NCI-H526 treated with DMSO at 0.1 percent for 48 hours (cell line): ENCODE data around the gene LY86.
"Not testable (repeated sequence)": the region's sequence is repeated elsewhere in the genome, so short reads cannot be mapped to it uniquely, and the experiment has no call there.

Source experiments
- DNase-seq: peaks from one replicate; lab custom pipeline; 2025; lab: John Stamatoyannopoulos, UW

The LY86 gene

DNA sequence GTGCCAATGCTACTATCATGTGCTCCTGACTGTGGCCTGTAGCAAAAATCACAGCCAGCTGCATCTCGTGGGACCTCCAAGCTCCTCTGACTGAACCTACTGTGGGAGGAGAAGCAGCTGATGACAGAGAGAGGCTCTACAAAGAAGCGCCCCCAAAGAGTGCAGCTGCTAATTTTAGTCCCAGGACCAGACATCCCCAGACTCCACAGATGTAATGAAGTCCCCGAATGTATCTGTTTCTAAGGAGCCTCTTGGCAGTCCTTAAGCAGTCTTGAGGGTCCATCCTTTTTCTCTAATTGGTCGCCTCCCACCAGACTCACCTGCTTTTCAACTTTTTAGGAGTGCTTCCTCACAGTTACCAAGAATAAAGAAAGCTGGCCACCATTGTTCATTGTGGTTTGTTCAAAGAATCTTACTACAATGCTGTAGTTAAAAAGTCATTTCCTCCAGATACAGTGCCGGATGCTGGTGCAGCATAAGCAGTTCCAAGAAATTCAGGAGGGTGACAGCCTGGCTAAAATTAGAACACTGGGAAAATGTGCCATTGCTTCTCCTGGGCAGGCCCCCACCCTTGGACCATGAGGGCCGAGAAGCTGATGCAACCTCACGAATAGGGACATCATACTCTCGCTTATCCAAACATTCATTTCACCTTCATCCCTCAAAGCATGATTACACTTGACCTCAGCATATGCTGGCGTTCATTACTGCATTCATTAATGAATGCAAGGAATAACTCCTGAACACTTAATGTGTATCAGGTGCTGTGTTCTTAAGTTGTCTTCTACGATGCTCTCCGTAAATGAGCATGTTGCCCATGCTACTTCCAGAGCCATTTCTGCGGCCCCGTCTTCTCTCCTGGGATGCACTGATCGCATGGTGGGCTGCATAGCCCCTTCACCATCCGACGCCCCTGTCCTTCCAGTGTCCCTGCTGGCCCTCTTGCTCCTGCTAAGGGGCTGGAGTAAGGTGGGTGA lies 66.4 kb downstream of the LY86 start:
- no peak for DNase-seq

DNA sequence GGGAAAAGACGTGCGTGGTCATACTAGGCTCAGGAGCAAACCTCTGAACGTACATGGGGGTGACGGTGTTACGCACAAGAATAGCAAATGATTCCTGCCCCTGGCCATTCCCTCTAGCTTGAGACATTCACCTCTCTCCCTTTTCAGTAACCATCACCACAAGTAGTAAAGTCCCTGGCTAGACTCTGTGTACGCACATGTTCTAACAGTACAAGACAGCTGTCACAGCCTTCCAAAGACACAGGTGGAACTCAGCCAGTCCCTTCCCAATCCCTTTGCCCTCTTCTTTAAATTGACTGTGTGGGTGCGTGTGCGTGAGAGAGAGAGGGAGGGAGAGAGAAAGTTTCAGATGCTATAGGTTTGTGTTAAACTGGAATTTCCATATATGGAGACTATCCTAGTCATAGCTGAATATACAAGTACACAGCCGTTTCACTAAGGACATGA lies 67.3 kb downstream of the LY86 start:
- no peak for DNase-seq

DNA sequence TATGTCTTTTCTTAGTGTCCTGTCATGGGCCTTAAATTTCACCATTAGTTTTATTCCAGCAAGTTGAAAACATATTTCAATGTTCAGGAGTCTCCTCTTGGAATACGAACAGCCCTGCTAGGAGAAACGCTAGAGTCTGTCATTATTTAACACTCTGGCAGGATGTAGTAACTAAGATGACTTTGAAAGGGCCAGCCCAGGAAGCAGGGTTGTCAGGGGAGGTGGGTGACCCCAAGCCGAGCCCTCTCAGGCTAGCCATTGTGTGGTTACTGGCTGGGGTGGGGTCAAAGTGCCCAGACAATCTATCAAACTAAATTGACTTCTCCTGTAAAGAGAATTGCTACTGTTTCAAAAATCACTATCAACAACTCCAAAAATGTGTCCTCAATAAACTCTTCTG lies 67.8 kb downstream of the LY86 start:
- DNase-seq: no peak

DNA sequence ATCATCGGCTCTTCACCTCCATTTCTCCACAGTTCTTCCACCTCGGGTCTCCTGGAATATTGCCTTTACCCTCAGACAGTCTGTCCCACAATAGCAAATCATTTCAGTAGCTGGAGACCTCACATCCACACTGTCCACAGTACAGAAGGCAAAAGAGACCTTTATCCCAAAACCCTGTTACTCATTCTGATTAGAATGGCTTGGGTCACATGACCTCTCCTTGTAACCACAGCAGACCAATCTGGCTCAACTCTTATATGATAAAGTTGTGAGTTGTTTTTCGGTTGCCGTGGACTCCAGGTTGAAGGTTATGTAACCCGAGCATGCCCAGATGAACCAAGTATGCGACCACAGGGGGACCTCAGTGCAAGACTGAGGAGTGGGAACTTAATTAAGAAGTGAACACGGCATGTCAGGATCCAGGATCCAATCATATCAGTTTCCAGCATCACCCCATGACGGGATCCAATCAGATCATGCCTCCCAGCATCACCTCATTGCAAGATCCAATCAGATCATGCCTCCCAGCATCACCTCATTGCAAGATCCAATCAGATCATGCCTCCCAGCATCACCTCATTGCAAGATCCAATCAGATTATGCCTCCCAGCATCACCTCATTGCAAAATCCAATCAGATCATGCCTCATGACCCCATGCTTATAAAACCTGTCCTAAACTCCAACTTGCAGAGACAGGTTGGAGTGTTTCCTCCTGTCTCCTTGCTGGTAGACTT lies 68.7 kb downstream of the LY86 start:
- DNase-seq: no peak

DNA sequence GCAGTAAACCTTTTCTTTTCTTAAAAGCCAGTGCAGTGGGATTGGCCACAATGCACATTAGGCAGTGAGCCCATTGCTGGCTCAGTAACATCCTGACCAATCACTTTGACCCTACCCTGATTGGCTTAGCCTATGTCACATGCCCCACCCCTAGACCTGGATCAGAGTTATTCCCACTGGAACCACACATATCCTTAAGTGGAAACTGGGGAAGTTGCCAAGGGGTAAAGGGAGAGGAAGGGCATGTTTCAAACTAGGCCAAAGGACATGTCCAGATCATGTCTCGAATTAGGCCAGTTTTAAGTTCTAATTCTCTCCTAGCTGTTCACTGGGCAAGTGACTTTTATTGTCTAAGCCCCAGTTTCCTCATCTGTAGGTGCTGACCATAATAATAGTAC lies 69.3 kb downstream of the LY86 start:
- DNase-seq: no peak

- DNase-seq: no peak
These were observed 71.2 kb downstream of the LY86 start for GRCh38 chr6:6659600-6660327.

GRCh38 chr6:6660339-6661045 lies 72.0 kb downstream of the LY86 start:
- no peak for DNase-seq

- no peak for DNase-seq
These were observed 72.7 kb downstream of the LY86 start for GRCh38 chr6:6661191-6661590.

DNA sequence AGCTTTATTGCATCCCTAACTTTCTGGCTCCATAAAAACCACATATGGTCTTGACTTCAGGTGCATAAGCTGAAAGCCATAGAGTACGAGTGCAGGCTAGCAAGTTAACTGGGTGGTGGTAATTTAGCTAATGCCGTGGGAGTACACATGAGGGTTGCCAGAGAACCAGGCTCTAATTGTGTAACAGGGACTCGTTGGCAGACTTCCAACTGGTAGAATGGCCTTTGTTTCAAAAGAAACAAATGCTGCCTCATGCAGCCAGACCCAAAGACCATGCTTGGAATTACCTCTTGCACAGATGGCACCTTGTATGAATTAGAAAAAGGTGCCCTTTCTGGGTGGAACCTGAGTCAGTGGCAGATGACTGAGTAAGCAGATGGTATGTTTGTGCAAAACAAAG lies 73.2 kb downstream of the LY86 start:
- DNase-seq: no peak

GRCh38 chr6:6663421-6664135 lies 75.1 kb downstream of the LY86 start:
- no peak for DNase-seq

- DNase-seq: no peak
These were observed 77.2 kb downstream of the LY86 start for GRCh38 chr6:6665555-6666243.

- DNase-seq: not testable (repeated sequence)
These were observed 81.6 kb downstream of the LY86 start for GRCh38 chr6:6670150-6670549.

DNA sequence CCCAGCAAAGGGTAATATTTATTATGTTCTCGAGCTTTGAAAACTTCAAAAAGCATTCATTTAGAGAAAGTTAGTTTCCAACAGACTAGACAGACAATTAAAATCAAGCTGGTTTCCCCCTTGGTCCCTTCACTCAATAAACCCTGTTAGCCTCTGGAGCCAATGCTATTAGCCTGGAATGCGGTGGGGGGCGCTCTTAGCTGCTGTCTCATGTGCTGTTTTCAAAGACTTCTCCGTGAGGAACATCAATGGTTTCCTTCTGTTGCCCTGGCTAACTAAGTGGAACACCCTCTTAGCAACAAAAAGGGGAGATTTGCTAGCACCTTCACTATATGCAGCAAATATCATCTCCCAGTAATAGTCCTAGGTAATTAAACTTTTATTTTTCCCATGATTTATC lies 86.4 kb downstream of the LY86 start:
- no peak for DNase-seq

DNA sequence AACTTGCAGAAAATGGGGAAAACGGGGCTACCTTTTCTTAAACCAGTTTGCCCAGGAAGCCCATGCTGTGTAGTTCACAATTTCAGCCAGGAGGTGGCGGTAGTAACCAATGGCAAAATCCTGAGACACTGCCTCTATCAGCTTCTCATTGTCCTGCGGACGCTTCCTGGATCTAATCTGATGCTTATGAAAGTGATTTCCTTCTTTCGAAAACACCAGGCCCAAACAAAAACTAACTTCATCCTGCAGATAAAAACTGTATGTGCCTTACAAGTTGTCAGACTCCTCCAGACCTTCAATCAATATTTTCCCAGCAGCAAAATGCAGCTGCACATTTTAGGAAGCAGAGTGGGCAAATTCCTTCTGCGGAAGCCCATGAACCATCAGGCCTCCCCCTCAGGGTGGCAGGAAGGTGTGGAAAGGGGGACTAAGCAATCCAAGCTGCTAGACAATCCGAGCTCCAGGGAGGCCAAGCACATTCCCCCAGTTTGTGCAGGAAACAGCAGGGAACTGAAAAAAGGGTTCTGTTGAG lies 88.5 kb downstream of the LY86 start:
- DNase-seq: peak; percentile 58

DNA sequence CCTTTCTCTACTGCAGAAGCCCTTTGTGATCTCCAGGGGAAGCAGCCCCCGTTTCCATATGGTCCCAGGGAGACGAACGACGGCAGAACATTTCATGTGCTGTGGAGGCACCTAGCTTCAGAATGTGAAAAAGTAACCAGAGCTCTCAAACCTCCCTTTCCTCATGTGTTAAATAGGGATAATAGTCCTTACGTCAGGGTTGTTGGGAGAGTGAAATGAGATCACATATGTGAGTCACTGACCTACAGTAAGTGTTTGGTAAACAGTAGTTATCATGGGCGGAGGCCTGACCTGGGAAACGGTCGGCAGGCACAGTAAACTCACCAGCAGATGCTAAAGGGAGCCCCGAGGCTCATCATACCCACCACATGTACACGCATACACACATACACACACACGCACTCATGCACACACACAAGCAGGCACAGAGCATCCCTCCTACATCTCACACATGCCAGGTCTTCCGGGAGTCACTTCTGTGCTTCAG lies 89.7 kb downstream of the LY86 start:
- no peak for DNase-seq

DNA sequence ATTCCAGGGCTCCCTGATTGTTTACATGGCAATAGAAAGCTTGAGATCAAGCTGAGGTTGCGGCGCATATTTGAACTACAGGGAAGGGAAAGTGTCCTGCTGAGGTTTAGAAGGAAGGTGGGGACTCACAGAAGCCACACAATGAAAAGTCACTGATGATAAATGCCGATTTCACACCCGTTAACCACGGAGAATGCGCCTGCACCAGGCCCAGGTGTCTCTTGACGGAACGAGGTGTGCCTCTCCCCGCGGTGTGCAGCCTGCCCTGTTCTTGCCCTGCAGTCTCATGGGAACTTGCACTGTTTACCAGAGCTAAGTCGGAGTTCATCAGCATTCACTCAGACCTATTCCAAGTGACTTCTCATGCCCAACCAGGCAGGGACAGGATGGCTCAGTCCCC lies 90.3 kb downstream of the LY86 start:
- DNase-seq: no peak

DNA sequence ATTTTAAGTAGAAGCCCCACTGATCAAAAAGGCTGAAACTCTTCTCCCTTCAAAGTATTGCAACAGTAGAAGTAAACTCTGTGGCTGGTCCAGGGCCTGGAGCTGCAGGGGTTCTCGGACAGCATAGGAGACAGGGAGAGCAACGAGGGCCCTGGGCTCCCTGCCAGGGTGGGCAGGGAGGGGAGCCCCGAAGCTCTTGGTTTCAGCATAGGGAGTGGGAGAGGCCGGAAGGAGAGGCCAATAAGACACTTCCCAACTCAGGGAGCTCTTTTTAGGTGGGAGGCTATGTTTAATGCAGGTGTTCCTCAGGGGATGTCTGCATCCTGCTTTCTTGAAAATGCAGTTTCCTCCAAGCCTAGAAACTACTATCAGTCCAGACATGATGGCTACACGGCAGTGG lies 91.1 kb downstream of the LY86 start:
- no peak for DNase-seq

GRCh38 chr6:6680526-6680925 lies 92.0 kb downstream of the LY86 start:
- DNase-seq: no peak

DNA sequence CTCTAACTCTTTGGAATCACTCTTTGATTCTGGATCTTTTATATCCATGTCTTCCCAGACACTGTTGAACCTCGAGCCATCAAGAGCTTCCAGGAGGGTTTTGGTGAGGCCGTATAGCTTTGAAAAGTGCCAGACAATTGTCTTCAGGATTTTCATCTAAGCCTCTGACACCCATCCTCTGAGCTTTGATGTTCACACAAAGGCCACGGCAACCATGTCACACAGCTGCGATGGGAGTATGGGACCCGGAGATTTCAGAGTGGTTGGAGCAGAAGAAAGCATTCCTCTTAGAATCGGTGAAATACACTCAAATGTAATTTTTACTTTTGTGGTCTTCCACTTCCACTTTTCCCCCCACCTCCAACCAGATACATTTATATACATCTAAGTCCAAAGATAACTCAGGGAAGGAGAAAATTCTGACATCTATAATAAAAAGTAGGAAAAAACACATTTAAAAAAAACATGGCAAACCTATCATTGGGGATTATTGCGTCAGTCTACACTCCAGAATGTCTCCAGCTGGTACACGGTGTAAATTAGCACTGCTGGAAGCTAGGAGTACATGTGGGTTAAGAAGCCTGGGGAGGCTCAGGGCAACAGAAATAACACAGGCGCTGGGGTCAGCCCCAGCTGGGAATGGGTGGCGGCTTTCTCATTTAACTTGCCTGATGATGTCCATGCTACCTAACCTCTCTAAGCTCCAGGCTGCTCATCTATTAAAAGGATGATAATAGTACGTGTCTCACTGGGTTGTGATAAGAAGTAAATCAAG lies 92.7 kb downstream of the LY86 start:
- DNase-seq: no peak
